ENCODE results near the gene NT5DC4.

Gene NT5DC4

GRCh38 chr2:112724591-112725525 is 4.0 kb downstream of the NT5DC4 start:
- DNase-seq = no peak

GRCh38 chr2:112725545-112726457 is 5.0 kb downstream of the NT5DC4 start:
- DNase-seq = no peak

- DNase-seq = peak; percentile 78
Observed at GRCh38 chr2:112726487-112727190, 5.8 kb downstream of the NT5DC4 start.

GRCh38 chr2:112727276-112728028 is 6.6 kb downstream of the NT5DC4 start:
- no peak for DNase-seq

GRCh38 chr2:112728029-112728362 is 7.2 kb downstream of the NT5DC4 start:
- DNase-seq = no peak

GRCh38 chr2:112728378-112729175 is 7.8 kb downstream of the NT5DC4 start:
- DNase-seq = no peak

- DNase-seq = no peak
Observed at GRCh38 chr2:112730216-112730615, 9.4 kb downstream of the NT5DC4 start.

- DNase-seq = no peak
Observed at GRCh38 chr2:112730791-112731190, 10.0 kb downstream of the NT5DC4 start.

- DNase-seq = no peak
Observed at GRCh38 chr2:112731479-112731878, 10.7 kb downstream of the NT5DC4 start.

- DNase-seq = no peak
Observed at GRCh38 chr2:112733456-112733855, 12.6 kb downstream of the NT5DC4 start.

GRCh38 chr2:112733871-112734270 is 13.1 kb downstream of the NT5DC4 start:
- no peak for DNase-seq

- no peak for DNase-seq
Observed at GRCh38 chr2:112737542-112738232, 16.9 kb downstream of the NT5DC4 start.

- DNase-seq = no peak
Observed at GRCh38 chr2:112740527-112740926, 19.7 kb downstream of the NT5DC4 start.

GRCh38 chr2:112749755-112750559 is 29.1 kb downstream of the NT5DC4 start:
- DNase-seq = peak; percentile 74

GRCh38 chr2:112750560-112750843 is 29.7 kb downstream of the NT5DC4 start:
- DNase-seq = no peak

GRCh38 chr2:112751451-112752197 is 30.8 kb downstream of the NT5DC4 start:
- DNase-seq = no peak

- no peak for DNase-seq
Observed at GRCh38 chr2:112752667-112753066, 31.8 kb downstream of the NT5DC4 start.

GRCh38 chr2:112754564-112754963 is 33.7 kb downstream of the NT5DC4 start:
- DNase-seq = no peak

GRCh38 chr2:112755444-112755843 is 34.6 kb downstream of the NT5DC4 start:
- no peak for DNase-seq

All from NK-92 treated with Interleukin-12 subunit alpha and Interleukin-12 subunit beta, amount 100 ng/mL, for 24 hours (cell line).